GM18499 (cell line): Measurements from ENCODE around the gene SAMM50.
A peak's percentile ranks its signal among the peaks of the same experiment; 100 is the strongest.

Experiments used
- ATAC-seq: cut with Tn5 transposase; IDR thresholded peaks from one replicate; pipeline ENCODE4 v1.9.1; 2021; ENCODE audit warnings: moderate number of reproducible peaks; ENCODE audit not compliant: insufficient read depth, unreplicated experiment

The SAMM50 gene

DNA sequence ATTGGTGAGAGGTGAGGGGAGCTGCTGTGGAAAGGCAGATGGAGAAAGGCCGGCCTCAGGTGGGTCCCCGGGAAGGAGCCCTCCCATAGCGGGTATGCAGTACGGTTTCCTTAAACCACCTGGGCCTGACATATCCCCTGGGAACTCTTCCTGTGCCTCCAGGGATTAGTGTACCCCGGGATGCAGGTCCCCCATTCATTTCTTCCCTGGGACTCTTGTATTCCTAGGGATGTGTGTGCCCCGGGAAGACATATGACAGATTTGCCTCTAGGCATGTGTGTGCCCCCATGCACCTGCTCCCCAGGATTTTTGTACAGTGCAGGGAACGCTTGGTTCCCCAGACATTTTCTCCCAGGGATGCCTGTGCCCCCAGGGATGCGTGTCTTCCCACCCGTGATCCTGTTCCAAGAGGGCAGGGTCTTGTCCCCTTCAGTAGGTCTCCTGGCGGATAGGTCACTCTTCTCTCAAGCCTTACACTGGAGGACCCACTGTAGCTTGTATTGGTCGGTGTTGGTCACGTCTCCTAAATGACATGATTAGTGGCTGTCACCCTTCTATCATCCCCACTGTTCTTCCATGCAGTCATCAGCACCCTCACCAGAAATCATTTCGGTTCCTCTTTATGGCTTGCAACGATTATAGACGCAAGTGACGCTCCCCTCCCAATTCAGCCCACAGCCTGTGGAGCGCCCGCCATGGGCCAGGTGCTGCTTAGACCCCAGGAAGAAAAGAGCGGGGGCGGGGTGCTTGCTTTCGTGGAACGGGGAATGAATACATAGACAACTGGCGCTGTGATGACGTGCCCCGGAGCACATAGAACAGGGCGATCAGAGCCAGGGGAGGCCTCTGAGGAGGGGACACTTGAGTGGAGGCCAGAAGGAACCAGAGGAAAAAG, 70.2 kb downstream of the SAMM50 start:
- peak; percentile 62 for ATAC-seq

DNA sequence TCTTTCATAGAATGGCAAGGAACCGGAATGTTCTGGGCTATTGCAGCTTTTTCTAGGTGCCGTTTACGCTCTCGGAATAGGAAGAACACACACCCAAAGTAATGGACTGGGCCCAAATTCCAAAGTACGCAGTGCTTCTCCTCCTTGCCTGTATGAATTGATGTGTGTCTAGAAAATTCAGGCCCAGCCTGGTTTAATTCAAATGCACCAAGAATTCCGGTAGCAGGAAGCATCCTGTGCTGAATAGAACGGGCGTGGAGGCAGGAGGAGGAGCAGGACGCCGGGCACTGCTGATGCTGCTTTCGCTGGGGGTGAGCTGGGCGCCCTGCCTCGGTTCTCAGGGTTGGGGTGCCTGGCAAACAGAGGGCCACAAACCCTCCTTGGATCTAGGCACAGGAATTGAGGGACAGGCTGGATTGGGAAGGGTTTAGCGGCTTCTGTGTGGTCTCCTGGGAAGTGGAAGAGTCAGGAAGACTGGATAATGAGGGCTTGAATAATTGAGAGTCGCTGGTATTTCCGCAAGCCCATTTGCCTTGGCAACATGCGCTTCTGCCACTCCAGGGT, 70.9 kb downstream of the SAMM50 start:
- ATAC-seq, result no peak

DNA sequence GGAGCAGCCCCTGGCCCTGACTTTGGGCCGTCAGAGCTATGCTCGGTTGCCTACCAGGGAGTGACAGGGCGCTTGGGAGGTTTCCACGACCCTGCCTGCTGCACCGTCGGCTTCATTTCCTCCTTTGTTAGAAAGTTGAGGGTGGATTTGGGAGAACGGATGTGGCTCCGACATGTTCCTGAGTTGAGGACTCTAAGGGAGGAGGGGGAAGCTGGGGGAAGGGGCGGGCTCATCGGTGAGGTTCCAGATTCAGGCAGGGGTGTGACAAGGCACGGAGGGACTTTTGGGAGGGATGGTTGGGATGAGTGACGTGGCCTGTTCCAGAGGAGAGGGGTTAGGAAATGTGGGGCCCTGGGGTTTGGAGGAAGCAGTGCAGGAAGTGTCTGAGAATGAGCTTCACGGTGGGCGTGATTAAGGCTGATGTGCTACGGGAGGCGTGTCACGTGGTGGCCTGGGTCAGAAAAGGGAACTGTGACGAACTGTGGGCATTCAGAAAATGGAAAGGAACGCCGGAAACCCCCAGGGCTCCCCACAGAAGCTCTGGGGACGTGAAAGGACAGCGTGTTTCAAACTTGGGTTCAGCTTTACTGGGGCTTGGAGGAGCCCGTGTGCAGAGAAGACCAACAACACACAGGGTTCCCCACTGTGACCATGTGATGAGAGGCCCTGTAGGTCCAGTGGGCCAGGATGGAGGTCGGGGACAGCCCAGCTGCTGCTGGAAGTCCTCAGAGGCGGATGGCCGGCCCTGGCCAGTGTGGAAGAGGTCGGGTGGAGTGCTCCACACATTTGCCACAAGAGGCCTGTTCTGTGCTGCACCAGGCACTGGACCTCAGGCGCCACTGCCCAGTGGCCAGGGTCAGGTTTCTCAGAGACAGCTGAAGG, 71.6 kb downstream of the SAMM50 start:
- ATAC-seq, result no peak

DNA sequence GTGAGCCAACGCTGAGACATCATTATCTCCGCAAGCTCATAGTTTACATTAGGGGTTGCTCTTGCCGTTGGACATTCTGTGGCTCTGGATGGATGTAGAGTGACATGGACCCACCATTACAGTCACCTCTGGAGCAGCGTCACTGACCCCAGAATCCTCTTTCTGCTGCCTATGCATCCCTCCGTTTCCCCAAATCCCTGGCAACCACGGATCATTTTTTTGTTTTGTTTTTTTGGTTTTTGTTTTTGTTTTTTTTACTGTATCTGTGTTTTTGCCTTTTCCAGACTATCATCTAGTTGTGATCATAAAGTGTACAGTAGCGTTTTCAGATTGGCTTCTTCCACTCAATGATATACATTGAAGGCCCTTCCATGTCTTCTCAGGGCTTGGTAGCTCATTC, 72.8 kb downstream of the SAMM50 start:
- no peak for ATAC-seq

DNA sequence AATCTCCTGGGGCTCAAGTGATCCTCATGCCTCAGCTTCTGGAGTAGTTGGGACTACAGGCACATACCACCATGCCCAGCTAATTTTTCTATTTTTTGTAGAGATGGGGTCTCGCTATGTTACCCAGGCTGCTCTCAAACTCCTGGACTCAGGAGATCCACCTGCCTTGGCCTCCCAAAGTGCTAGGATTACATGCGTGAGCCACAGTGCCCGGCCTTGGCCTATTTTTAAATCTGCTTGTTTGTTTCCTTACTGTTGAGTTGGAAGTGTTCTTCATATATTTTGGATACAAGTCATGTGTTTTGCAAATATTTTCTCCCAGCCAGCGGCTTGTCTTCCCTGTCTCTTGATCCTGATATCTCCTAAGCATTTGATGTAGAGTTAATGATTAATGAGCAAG, 73.8 kb downstream of the SAMM50 start:
- no peak for ATAC-seq

DNA sequence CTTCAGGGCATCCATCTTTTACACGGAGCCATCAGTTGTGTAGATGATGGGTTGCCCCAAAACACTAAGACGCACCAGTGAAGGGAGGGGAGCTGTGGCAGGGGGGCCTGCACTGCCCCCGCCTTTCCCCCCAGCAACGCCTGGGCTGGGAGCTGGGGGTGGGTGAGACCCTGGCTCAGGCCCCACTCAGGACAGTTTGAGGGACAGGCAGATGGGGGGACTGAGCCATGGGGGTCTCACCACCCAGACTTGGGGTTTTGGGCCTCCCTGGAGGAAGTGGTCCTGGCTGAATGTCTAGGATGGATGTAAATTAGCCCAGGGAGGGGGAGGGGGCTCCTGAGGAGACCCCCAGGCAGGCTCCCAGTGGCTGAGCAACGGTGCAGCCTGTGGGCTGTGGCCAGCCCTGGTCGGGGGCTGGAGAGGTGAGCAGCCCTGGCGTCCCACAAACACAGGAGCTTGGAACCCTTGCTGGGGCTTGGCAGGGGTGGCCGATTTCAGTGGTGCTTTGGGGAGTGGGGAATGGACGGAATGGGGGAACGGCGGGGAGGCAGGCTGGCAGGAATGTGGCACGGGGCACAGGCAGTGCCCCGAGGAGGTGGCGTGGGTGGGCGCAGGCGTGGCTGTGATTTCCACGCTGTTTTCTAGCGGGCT, 74.9 kb downstream of the SAMM50 start:
- no peak for ATAC-seq

DNA sequence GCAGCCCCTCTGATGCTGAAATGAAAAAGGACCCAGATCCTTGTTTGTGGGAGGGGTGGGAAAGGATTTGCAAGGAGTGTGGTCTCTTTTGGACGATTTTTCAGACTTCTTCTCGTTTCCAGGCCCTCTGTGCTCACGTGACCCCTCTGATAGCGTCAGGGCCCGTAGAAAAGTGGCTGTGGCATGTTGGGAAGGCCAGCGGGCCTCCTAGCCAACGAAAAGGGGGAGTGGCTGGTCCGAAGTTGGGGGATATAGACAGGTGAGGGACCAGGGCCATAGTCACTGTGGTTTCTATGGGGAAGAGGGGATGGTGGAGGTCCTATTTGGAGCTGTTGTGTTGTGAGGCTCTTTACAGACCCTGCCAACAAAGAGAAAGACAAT, 75.5 kb downstream of the SAMM50 start:
- no peak for ATAC-seq

DNA sequence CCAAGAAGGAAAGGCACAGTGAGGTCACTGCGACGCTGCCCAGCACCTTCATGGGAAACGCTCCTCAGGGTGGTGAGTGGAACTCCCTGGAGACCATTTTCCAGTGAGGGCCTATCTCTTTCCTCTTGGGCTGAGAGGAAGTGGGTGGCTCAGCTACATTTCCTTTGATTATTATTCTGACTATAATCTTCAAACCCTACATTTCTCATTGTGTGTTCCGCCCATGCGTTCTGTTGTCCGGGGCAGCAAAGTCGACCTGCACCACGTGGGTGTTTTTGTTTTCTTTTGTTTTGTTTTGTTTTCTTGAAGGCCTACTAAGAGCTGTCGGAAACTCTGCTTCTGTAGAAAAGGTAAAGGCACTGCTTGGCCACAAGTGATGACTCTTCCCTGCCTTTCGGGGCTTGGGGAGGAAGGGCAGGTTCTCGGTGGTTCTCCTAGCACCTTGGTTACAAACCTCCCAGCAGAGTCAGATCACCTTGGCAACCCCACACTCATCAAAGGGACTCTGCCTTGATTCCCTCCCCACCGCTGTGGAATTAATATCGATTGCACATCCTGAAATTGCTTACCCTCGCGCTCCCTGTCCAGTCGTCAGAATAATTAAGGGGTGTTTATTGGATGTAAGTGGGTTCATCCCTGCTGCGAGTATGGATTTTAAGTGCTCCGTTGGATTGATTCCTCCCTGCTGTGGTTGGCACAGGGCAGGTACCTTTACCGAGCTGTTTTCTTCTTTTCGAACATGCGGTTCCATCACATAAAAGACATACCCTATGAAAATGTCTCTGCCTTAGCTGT, 76.1 kb downstream of the SAMM50 start:
- ATAC-seq, result no peak

DNA sequence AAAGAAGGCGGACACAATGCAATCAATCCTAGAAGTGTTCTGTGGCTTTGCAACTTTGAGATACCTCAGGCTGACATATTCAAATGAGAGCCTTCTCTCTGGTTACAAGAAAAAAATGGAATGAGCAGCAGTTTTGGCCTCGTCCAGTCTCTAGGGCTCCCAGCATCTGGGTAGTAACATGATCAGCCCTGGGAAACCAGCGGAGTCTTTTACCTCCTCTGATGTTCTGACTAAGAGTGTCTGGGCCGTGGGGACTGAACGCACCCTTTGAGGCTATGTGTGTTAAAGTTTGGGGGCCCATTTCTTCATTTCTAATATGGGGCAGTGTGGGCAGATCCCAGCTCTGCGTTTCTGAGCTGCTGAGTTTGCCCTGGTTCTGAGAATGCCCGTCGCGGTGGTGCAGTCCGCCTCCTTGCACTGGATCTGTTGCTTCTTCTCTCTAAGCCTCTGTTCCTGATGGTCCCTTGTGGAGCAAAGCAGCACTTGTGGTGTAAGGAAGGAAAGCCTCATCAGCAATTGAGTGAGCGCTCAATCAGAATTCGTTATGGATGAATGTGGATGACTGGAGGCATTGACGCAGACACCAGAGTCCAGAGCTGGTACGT, 77.0 kb downstream of the SAMM50 start:
- ATAC-seq, result no peak

DNA sequence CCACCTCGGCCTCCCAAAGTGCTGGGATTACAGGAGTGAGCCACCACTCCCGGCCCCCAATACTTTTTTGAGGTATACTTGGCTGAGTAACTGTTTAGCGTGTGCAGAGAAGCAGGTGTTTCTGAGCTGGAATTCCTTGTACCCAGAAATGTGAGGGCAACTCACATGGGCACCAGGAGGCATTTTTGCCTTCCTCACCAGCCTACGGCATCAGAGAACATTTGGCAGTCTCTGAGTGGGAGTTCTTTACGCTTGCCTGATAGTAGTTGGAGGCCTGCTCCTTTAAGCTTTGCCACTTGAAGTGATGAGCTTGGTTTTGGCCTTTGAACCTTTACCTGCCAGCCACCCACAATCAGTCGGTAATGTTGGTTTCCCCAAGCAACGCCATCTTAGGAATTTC, 78.0 kb downstream of the SAMM50 start:
- ATAC-seq, result no peak

DNA sequence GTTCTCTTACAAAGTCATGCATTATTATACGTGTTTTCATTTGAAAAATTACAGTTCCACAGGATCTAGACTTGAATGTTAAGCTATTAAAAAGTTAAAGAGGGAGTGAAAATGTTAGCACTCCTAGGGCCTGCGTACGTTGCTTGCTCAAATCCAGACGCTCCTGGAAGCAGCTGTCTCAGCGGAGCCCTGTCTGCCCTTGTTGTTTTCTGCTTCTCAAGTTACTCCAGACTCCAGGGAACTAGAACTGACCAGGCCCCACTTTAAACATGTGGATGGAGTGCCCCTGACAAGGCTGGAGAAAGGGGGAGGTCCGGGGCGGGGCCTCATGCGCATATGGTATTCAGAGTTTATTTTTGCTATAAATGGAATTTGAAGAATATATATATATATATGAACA, 78.5 kb downstream of the SAMM50 start:
- ATAC-seq, result no peak

DNA sequence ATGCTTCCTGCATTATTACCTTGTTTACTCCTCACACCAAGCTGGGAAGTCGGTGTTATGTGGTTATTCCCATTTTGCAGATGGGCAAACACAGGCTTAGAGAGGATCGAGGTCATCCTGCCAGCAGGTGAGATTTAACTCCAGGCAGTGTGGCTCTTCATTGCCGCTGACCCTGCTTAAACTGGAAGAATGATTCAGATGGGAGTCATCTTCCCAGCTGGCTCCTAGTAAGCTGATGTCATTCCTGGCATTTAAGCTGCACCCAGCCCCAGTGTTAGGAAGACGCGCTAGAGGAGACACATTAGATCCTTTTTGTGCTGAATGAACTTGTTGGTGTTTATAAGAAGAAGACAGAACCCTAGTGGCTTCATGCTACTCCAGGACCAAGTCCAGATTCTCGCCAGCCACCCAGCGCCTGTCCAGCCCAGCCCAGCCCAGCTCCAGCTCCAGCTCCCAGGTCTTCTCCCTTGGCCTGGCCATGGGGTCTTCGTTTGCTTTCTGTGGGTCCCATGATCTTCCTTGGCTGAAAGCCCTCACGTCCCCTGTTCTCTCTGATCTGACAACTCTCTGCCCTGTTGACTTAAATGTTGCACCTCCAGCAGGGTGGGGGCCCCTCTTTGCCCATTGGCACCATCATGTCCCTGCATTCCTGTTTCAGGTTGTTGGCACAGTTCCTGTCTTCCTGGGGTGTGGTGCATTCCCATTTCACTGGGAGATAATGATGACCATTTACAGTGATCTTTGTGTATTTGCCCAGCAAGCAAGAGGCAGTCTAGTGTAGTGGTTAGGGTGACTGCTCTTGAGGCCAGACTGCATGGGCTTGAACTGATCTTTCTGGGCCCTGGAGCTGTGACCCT, 82.5 kb downstream of the SAMM50 start:
- ATAC-seq, result no peak

DNA sequence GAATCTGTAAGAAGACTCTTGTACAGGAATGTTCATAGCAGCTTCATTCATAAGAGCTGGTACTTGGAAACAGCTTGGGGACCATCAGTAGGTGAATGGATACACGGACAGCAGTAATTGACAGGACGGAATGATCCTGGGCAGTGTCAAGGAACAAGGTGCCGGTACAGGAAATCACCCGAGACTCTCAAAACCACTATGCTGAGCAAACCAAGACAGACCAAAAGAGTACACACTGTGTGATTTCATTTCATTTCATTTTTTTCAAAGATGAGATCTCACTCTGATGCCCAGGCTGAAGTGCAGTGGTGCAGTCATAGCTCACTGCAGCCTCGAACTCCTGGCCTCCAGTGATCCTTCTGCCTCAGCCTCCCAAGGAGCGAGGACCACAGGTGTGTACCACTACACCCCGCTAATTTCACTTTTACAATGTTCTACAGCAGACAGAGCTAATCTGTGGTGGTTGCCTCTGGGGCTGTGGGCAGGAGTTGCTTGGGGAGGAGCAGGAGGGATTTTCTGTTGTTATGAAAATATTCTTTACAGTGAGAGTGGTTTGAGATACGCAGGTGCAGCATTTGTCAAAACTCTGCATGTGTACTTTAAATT, 84.4 kb downstream of the SAMM50 start:
- no peak for ATAC-seq

DNA sequence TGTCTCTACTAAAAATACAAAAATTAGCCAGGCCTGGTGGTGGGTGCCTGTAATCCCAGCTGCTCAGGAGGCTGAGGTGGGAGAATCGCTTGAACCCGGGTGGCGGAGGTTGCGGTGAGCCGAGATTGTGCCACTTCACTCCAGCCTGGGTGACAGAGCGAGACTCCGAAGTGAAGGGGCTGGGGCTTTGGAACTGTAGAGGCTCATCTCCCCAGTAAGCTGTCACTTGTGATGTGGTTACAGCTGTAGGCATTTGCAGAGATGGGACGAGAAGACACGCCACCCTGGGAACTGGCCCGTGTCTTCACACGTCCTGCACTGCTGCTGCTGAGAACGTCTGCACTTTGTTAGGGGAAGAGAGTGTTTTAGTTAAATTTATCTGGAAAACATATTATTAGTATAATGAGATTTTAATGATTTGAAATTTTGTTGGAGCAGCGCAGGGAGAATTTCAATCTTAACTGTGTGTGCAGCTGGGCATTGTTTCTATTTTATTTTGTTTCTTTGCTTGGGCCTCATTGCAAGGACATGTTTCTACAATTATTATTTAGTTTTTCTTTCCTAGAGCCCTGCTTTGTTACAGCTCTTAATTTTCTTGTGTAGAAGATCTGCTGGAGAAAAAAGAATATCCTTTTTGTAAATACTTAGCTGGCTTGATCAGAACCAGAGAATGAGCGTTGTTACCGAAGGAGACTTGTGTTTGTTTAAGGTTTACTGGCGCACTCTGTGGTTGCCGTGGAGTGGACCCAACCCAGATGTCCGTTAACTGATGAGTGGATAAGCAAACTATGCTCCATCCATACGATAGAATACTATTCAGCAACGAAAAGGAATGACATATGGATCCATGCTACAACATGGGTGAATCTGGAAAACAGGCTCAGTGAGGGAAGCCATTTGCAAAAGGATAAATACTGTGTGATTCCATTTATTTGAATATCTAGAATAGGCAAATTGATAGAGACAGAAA, 87.3 kb downstream of the SAMM50 start:
- ATAC-seq, result no peak

DNA sequence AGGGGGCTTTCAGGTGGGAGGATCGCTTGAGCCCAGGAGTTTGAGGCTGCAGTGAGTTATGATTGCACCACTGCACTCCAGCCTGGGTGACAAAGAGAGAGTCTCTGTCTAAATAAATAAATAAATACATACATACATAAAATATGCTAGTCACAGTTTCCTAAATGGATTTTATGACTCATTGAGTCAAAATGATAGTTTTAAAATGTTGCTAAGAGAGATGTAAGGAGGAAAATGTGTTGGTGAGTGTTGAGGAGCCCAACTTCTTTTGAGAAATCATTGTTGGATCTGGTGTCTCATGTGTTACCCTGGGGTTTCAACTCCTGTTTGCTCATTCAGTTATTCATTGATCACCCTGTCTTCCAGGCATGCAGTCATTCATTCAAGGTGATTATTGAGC, 89.9 kb downstream of the SAMM50 start:
- no peak for ATAC-seq
